Measurements from ENCODE around the gene GLRX3. TPM values are rescaled to one million over a fixed set of nuclear protein-coding genes. Genes with fewer than 3 reads are reported as not detected.

The GLRX3 gene
- total RNA-seq, 1 experiment from 2014 or later: 142 TPM

GRCh38 chr10:130109796-130110245 is 26.4 kb upstream of the GLRX3 start:
- H3K27ac Mint-ChIP-seq: peak overlapping the region; percentile 98
- peaks cover 11% of the 10 kb centered on the region for H3K9me3 Mint-ChIP-seq
- peak; percentile 1 for ATAC-seq
- peaks cover 7% of the 10 kb centered on the region; the same call in 1 of the 2 replicates for H3K27me3 Mint-ChIP-seq (ENCODE audit: low read depth)
- H3K4me3 Mint-ChIP-seq: peak overlapping the region; percentile 94
- TF ChIP-seq HMGA2 (CRISPR knock-in tag; IDR thresholded peaks at IDR 0.05) (no peak), ZNF317 (CRISPR knock-in tag; IDR thresholded peaks at IDR 0.05; ENCODE audit: borderline replicate concordance, low read depth) (no peak), TEAD4 (CRISPR knock-in tag; IDR thresholded peaks at IDR 0.05) (0 out of 2 replicates have a peak, but pooled peaks have one; percentile 8), ZSCAN18 (CRISPR knock-in tag; IDR thresholded peaks at IDR 0.05) (no peak), FOXJ3 (CRISPR knock-in tag; IDR thresholded peaks at IDR 0.05; ENCODE audit: borderline replicate concordance) (no peak), ATF6 (CRISPR knock-in tag; IDR thresholded peaks at IDR 0.05) (no peak), FOXP1 (CRISPR knock-in tag; IDR thresholded peaks at IDR 0.05; ENCODE audit: borderline replicate concordance) (no peak), CTCF (IDR thresholded peaks at IDR 0.05) (peak; percentile 63), MLX (CRISPR knock-in tag; IDR thresholded peaks at IDR 0.05) (no peak), SMAD3 (CRISPR knock-in tag; IDR thresholded peaks at IDR 0.05; ENCODE audit: borderline replicate concordance) (0 out of 2 replicates have a peak, but pooled peaks have one; percentile 35), TEAD1 (CRISPR knock-in tag; IDR thresholded peaks at IDR 0.05) (no peak)
- peaks cover 29% of the 10 kb centered on the region for H3K4me1 Mint-ChIP-seq
- POLR2A ChIA-PET: interaction anchor here (0.7 to 2.9 kb wide), 6 partner anchors 18 to 1983 kb away, joined by 3 to 48 read pairs (median 4); partner anchors contain the start of gene GLRX3
- peaks cover 14% of the 10 kb centered on the region for H3K36me3 Mint-ChIP-seq
- DNase-seq (ENCODE audit: low spot score): peak; percentile 67
- CTCF ChIA-PET: interaction anchor here (0.6 to 3.2 kb wide), 36 partner anchors 8 to 1781 kb away, joined by 3 to 64 read pairs (median 5); partner anchors contain the start of genes EBF3 and GLRX3

GRCh38 chr10:130110246-130111112 is 25.7 kb upstream of the GLRX3 start, which contains the start of gene C10orf143:
Gene C10orf143, minus strand, starts transcription at chr10:130110830. Its CDS starts 58 bp downstream, at chr10:130110772.
- DNase-seq (ENCODE audit: low spot score) (peak; percentile 97), ATAC-seq (peak; percentile 77)
- ChIA-PET POLR2A (interaction anchor here (1.0 to 2.9 kb wide), 9 partner anchors 11 to 1570 kb away, joined by 3 to 48 read pairs (median 4); partner anchors contain the start of gene GLRX3), CTCF (interaction anchor here (0.7 to 3.2 kb wide), 38 partner anchors 9 to 1781 kb away, joined by 3 to 64 read pairs (median 4); partner anchors contain the start of genes EBF3 and GLRX3)
- H3K4me1 Mint-ChIP-seq: peaks cover 29% of the 10 kb centered on the region
- H3K27me3 Mint-ChIP-seq (ENCODE audit: low read depth): peaks cover 7% of the 10 kb centered on the region; the same call in 1 of the 2 replicates
- peak within 1 kb of the TSS; percentile 94 for H3K4me3 Mint-ChIP-seq
- H3K27ac Mint-ChIP-seq: peak within 1 kb of the TSS; percentile 98
- peaks cover 14% of the 10 kb centered on the region for H3K9me3 Mint-ChIP-seq
- H3K36me3 Mint-ChIP-seq: peaks cover 17% of the 10 kb centered on the region
- peak; percentile 93 for TF ChIP-seq SP1 (CRISPR knock-in tag; conservative IDR thresholded peaks at IDR 0.05)
- no peak for TF ChIP-seq NFYB (CRISPR knock-in tag; conservative IDR thresholded peaks at IDR 0.05; ENCODE audit: low read depth)
- TF ChIP-seq PREB (CRISPR knock-in tag; IDR thresholded peaks at IDR 0.05; ENCODE audit: borderline replicate concordance): no peak; the same call in 1 of the 2 replicates
- no peak for TF ChIP-seq ZNF671 (CRISPR knock-in tag; IDR thresholded peaks at IDR 0.05)
- TF ChIP-seq ZNF232 (CRISPR knock-in tag; IDR thresholded peaks at IDR 0.05): no peak
- no peak for TF ChIP-seq ELF4 (CRISPR knock-in tag; IDR thresholded peaks at IDR 0.05; ENCODE audit: low read depth)
- TF ChIP-seq SMAD4 (CRISPR knock-in tag; IDR thresholded peaks at IDR 0.05): 0 out of 2 replicates have a peak, but pooled peaks have one; percentile 31
- no peak for TF ChIP-seq MLX (CRISPR knock-in tag; IDR thresholded peaks at IDR 0.05)
- TF ChIP-seq ZNF138 (CRISPR knock-in tag; conservative IDR thresholded peaks at IDR 0.05): peak; percentile 91; the same call in 1 of the 2 replicates
- no peak; the same call in 1 of the 2 replicates for TF ChIP-seq ESRRA (CRISPR knock-in tag; IDR thresholded peaks at IDR 0.05; ENCODE audit: borderline replicate concordance)
- peak; percentile 82; the same call in 1 of the 2 replicates for TF ChIP-seq HMGXB4 (CRISPR knock-in tag; IDR thresholded peaks at IDR 0.05)
- no peak for TF ChIP-seq RELA (CRISPR knock-in tag; IDR thresholded peaks at IDR 0.05; ENCODE audit: borderline replicate concordance)
